ENCODE results near the gene ZBTB38. TPM values are rescaled to one million over a fixed set of nuclear protein-coding genes. Genes with fewer than 3 reads are reported as not detected.

Gene ZBTB38
- 30.4 TPM for total RNA-seq

- DNase-seq (ENCODE audit: low read depth in 2 of 3, low spot score in 2 of 3): peak in 2 of 3 donors; percentile 25 to 32
Observed at GRCh38 chr3:141368062-141368924, at the start of gene ZBTB38. Gene ZBTB38, plus strand, starts transcription at chr3:141368504. Its CDS starts 73,885 bp downstream, at chr3:141442389.

GRCh38 chr3:141320399-141321108 is 47.8 kb upstream of the ZBTB38 start:
- no peak for DNase-seq (ENCODE audit: low read depth in 2 of 3, low spot score in 2 of 3)

GRCh38 chr3:141321109-141321497 is 47.2 kb upstream of the ZBTB38 start:
- DNase-seq (ENCODE audit: low read depth in 2 of 3, low spot score in 2 of 3): no peak

- no peak for DNase-seq (ENCODE audit: low read depth in 2 of 3, low spot score in 2 of 3)
Observed at GRCh38 chr3:141323936-141324704, 44.2 kb upstream of the ZBTB38 start.

- DNase-seq (ENCODE audit: low read depth in 2 of 3, low spot score in 2 of 3): no peak
Observed at GRCh38 chr3:141326123-141326522, 42.2 kb upstream of the ZBTB38 start.

GRCh38 chr3:141326626-141327025 is 41.7 kb upstream of the ZBTB38 start:
- no peak for DNase-seq (ENCODE audit: low read depth in 2 of 3, low spot score in 2 of 3)

GRCh38 chr3:141328286-141329166 is 39.8 kb upstream of the ZBTB38 start:
- DNase-seq (ENCODE audit: low read depth in 2 of 3, low spot score in 2 of 3): no peak

GRCh38 chr3:141330235-141330634 is 38.1 kb upstream of the ZBTB38 start:
- no peak for DNase-seq (ENCODE audit: low read depth in 2 of 3, low spot score in 2 of 3)

GRCh38 chr3:141330718-141331376 is 37.5 kb upstream of the ZBTB38 start:
- no peak for DNase-seq (ENCODE audit: low read depth in 2 of 3, low spot score in 2 of 3)

- DNase-seq (ENCODE audit: low read depth in 2 of 3, low spot score in 2 of 3): no peak
Observed at GRCh38 chr3:141331377-141332318, 36.7 kb upstream of the ZBTB38 start.

GRCh38 chr3:141332416-141332815 is 35.9 kb upstream of the ZBTB38 start:
- DNase-seq (ENCODE audit: low read depth in 2 of 3, low spot score in 2 of 3): no peak

- DNase-seq (ENCODE audit: low read depth in 2 of 3, low spot score in 2 of 3): no peak
Observed at GRCh38 chr3:141333836-141334626, 34.3 kb upstream of the ZBTB38 start.

- DNase-seq (ENCODE audit: low read depth in 2 of 3, low spot score in 2 of 3): no peak
Observed at GRCh38 chr3:141334627-141335250, 33.6 kb upstream of the ZBTB38 start.

- DNase-seq (ENCODE audit: low read depth in 2 of 3, low spot score in 2 of 3): no peak
Observed at GRCh38 chr3:141335531-141336061, 32.7 kb upstream of the ZBTB38 start.

GRCh38 chr3:141336672-141337522 is 31.4 kb upstream of the ZBTB38 start:
- no peak for DNase-seq (ENCODE audit: low read depth in 2 of 3, low spot score in 2 of 3)

- DNase-seq (ENCODE audit: low read depth in 2 of 3, low spot score in 2 of 3): no peak
Observed at GRCh38 chr3:141337523-141337854, 30.8 kb upstream of the ZBTB38 start.

Measured in hematopoietic multipotent progenitor cell (in vitro differentiated cells).